GM23338 (cell line): ENCODE results near the gene TBC1D5. TPM values are rescaled to one million over a fixed set of nuclear protein-coding genes. Genes with fewer than 3 reads are reported as not detected.

Experiments used
- ATAC-seq: fragments of 200-7000 bp; cut with Tn5 transposase; 3 replicates; pipeline ENCODE4 v1.9.1; 2020
- DNase-seq: peaks from one replicate; pipeline ENCODE4 v3.0.0-alpha.2; 2015; ENCODE audit warnings: low spot score
- H2AFZ ChIP-seq: fragments of 200-600 bp; sonication (generic); 2 replicates; pipeline ENCODE4 v1.8.0; 2016; ENCODE audit warnings: antibody characterized with exemption, mild to moderate bottlenecking, moderate library complexity
- H3F3A ChIP-seq: fragments of 200-600 bp; sonication (generic); replicated peaks from 2 replicates; pipeline ENCODE4 v1.8.0; 2017; ENCODE audit warnings: antibody characterized with exemption, mixed run types, low read depth
- H3K27ac ChIP-seq: fragments of 200-600 bp; sonication (generic); 2 replicates; pipeline ENCODE4 v1.6.1; 2016; ENCODE audit warnings: low read depth
- H3K27me3 ChIP-seq: fragments of 200-600 bp; sonication (generic); 2 replicates; pipeline ENCODE4 v1.8.0; 2016; ENCODE audit warnings: mild to moderate bottlenecking, mixed run types, moderate library complexity; ENCODE audit not compliant: insufficient read depth
- H3K36me3 ChIP-seq: fragments of 200-600 bp; sonication (generic); 2 replicates; pipeline ENCODE4 v1.8.0; 2016; ENCODE audit warnings: mild to moderate bottlenecking; ENCODE audit not compliant: insufficient read depth
- H3K4me1 ChIP-seq: fragments of 200-600 bp; sonication (generic); 2 replicates; pipeline ENCODE4 v1.8.0; 2016; ENCODE audit warnings: mild to moderate bottlenecking, moderate library complexity; ENCODE audit not compliant: insufficient read depth
- H3K4me2 ChIP-seq: fragments of 200-600 bp; sonication (generic); 2 replicates; pipeline ENCODE4 v1.7.1; 2017; ENCODE audit warnings: mixed run types
- H3K4me3 ChIP-seq: fragments of 200-600 bp; sonication (generic); 2 replicates; pipeline ENCODE4 v1.6.1; 2016; ENCODE audit warnings: mixed run types
- H3K79me2 ChIP-seq: fragments of 200-600 bp; sonication (generic); replicated peaks from 2 replicates; pipeline ENCODE4 v1.8.0; 2017; ENCODE audit warnings: mild to moderate bottlenecking; ENCODE audit not compliant: insufficient read depth
- H3K9me2 ChIP-seq: fragments of 200-600 bp; sonication (generic); 2 replicates; pipeline ENCODE4 v1.8.0; 2017; ENCODE audit not compliant: insufficient read depth
- H4K20me1 ChIP-seq: fragments of 200-600 bp; sonication (generic); replicated peaks from 2 replicates; pipeline ENCODE4 v1.8.0; 2017; ENCODE audit warnings: mild to moderate bottlenecking; ENCODE audit not compliant: insufficient read depth
- H3K27ac Mint-ChIP-seq: 2 replicates; pipeline ENCODE4 v1.8.0; 2020; ENCODE audit warnings: inconsistent platforms, mild to moderate bottlenecking, moderate library complexity, mixed read lengths
- H3K27me3 Mint-ChIP-seq: 3 replicates; pipeline ENCODE4 v1.8.0; 2022; ENCODE audit warnings: low read depth, mild to moderate bottlenecking, moderate library complexity, mixed read lengths, inconsistent platforms; ENCODE audit not compliant: insufficient read depth, poor library complexity
- H3K36me3 Mint-ChIP-seq: 3 replicates; pipeline ENCODE4 v1.8.0; 2021; ENCODE audit warnings: low read depth, mild to moderate bottlenecking, inconsistent platforms, moderate library complexity, mixed read lengths
- H3K4me1 Mint-ChIP-seq: 3 replicates; pipeline ENCODE4 v1.8.0; 2020; ENCODE audit warnings: mild to moderate bottlenecking, inconsistent platforms, mixed read lengths
- H3K4me3 Mint-ChIP-seq: 3 replicates; pipeline ENCODE4 v1.8.0; 2021; ENCODE audit warnings: moderate library complexity, mild to moderate bottlenecking, inconsistent platforms, mixed read lengths
- H3K9me3 Mint-ChIP-seq: 3 replicates; pipeline ENCODE4 v1.8.0; 2020; ENCODE audit warnings: moderate library complexity, mild to moderate bottlenecking, inconsistent platforms, mixed read lengths
- CREB1 ChIP-seq: fragments of 250-450 bp; sonication (Bioruptor Pico); IDR thresholded peaks from 2 replicates; pipeline ENCODE4 v1.5.0; 2020; ENCODE audit warnings: low read depth, mild to moderate bottlenecking, moderate library complexity
- CTCF ChIP-seq, 2 experiments: fragments of 200-600 bp in 1 of 2; sonication (generic) in 1 of 2; conservative IDR thresholded peaks; 2 replicates each; pipeline versions ENCODE4 v1.5.1 to v1.6.1; 2016 to 2017; ENCODE audit warnings: antibody characterized with exemption in 2 of 2, low read depth in 2 of 2, mild to moderate bottlenecking in 2 of 2, moderate library complexity in 1 of 2
- ETS1 ChIP-seq: IDR thresholded peaks from 2 replicates; pipeline ENCODE4 v1.6.1; 2016; ENCODE audit warnings: antibody characterized with exemption
- EZH2 ChIP-seq: fragments of 200-600 bp; sonication (generic); IDR thresholded peaks from one replicate; pipeline ENCODE4 v1.8.0; 2017; ENCODE audit warnings: antibody characterized with exemption, mild to moderate bottlenecking, low read depth; ENCODE audit not compliant: unreplicated experiment
- EZH2phosphoT487 ChIP-seq: fragments of 200-600 bp; sonication (generic); IDR thresholded peaks from one replicate; pipeline ENCODE4 v1.8.1; 2018; ENCODE audit warnings: antibody characterized with exemption; ENCODE audit not compliant: unreplicated experiment
- JUNB ChIP-seq: IDR thresholded peaks from one replicate; pipeline ENCODE4 v1.6.1; 2016; ENCODE audit warnings: antibody characterized with exemption; ENCODE audit not compliant: unreplicated experiment
- NANOG ChIP-seq: IDR thresholded peaks from 2 replicates; pipeline ENCODE4 v1.6.1; 2016; ENCODE audit warnings: antibody characterized with exemption, borderline replicate concordance
- POLR2AphosphoS5 ChIP-seq: IDR thresholded peaks from 2 replicates; pipeline ENCODE4 v1.6.1; 2016; ENCODE audit warnings: antibody characterized with exemption, low read depth
- REST ChIP-seq: IDR thresholded peaks from one replicate; pipeline ENCODE4 v1.6.1; 2018; ENCODE audit warnings: antibody characterized with exemption; ENCODE audit not compliant: unreplicated experiment
- STAT1 ChIP-seq: IDR thresholded peaks from one replicate; pipeline ENCODE4 v1.6.1; 2016; ENCODE audit warnings: antibody characterized with exemption; ENCODE audit not compliant: unreplicated experiment
- ZNF114 ChIP-seq: fragments of 250-450 bp; sonication (Bioruptor Pico); IDR thresholded peaks from 2 replicates; pipeline ENCODE4 v1.5.0; 2020; ENCODE audit warnings: mild to moderate bottlenecking, moderate library complexity
- ZNF331 ChIP-seq: fragments of 250-450 bp; sonication (Bioruptor Pico); IDR thresholded peaks from 2 replicates; pipeline ENCODE4 v1.5.0; 2020; ENCODE audit warnings: low read depth, mild to moderate bottlenecking, moderate library complexity
- polyA plus RNA-seq: library from polyadenylated mRNA; unstranded; fragments of >200 nt; fragmentation: Nextera tagmentation; extraction: Ambion mirVana; gene quantifications from 2 replicates; pipeline ENCODE4 v1.2.1, GENCODE V29; 2016
- total RNA-seq: library from RNA; depleted of rRNA; stranded (reverse); fragments of >200 nt; shearing (Covaris generic); gene quantifications from 2 replicates; pipeline ENCODE4 v1.2.3, GENCODE V29; 2014
- TF ChIP-seq, protein P1 (sequence below): fragments of 250-450 bp; sonication (Bioruptor Pico); IDR thresholded peaks from 2 replicates; pipeline ENCODE4 v1.5.0; 2020; ENCODE audit warnings: mild to moderate bottlenecking, moderate library complexity

The TBC1D5 gene
- total and polyA plus RNA-seq, 2 experiments from 2014 or later: 21.8 to 48.1 TPM

DNA sequence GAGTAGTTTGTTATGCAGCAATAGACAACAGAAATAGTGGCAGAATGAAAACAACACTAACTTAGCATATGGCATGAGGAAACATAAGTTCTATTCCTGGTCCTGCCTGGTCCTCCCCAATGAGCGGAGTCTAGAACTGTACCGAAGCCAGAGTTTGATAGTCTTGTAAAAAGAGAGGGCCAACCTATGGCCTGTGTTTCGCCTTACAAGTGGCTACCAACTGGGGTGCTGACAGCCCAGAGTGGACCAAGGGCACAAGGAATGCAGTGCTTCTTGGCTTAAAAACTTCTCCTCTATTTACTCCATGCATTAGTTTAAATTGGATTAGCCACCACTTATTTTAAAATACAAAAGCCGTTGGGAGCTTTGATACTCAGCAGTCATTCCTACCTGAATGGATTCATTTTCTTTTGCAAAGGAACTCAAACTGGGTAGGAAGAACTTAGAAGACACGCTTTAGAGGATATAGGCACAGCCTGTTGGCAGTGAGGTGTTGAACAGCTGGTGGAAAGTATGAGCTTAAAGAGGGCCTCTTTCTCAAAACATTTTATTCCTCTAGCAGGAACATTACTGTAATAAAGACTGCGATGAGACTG lies 554.7 kb downstream of the TBC1D5 start:
- H3K36me3 Mint-ChIP-seq: no peaks in the 10 kb centered on the region
- Histone ChIP-seq H3K4me1 (peaks cover 15% of the 10 kb centered on the region), H3K36me3 (no peaks in the 10 kb centered on the region), H2AFZ (no peak overlapping the region), H3K4me2 (0 out of 2 replicates have a peak overlapping the region, but pooled peaks have one; percentile 28), H3K27ac (no peak overlapping the region), H3K79me2 (no peaks in the 10 kb centered on the region), H3K27me3 (no peaks in the 10 kb centered on the region), H3K4me3 (no peak overlapping the region), H4K20me1 (no peaks in the 10 kb centered on the region), H3K9me2 (no peaks in the 10 kb centered on the region), H3F3A (no peaks in the 10 kb centered on the region)
- no peaks in the 10 kb centered on the region for H3K9me3 Mint-ChIP-seq
- peaks cover 6% of the 10 kb centered on the region for H3K27me3 Mint-ChIP-seq
- ATAC-seq: peak; percentile 79
- no peak overlapping the region for H3K4me3 Mint-ChIP-seq
- H3K4me1 Mint-ChIP-seq: peaks cover 17% of the 10 kb centered on the region
- 0 out of 2 replicates have a peak overlapping the region, but pooled peaks have one; percentile 7 for H3K27ac Mint-ChIP-seq
- TF ChIP-seq STAT1: no peak
- TF ChIP-seq ETS1: no peak
- TF ChIP-seq ZNF331: no peak
- TF ChIP-seq ZNF114 (CRISPR knock-in tag): no peak
- TF ChIP-seq REST: no peak
- TF ChIP-seq, protein P1, sequence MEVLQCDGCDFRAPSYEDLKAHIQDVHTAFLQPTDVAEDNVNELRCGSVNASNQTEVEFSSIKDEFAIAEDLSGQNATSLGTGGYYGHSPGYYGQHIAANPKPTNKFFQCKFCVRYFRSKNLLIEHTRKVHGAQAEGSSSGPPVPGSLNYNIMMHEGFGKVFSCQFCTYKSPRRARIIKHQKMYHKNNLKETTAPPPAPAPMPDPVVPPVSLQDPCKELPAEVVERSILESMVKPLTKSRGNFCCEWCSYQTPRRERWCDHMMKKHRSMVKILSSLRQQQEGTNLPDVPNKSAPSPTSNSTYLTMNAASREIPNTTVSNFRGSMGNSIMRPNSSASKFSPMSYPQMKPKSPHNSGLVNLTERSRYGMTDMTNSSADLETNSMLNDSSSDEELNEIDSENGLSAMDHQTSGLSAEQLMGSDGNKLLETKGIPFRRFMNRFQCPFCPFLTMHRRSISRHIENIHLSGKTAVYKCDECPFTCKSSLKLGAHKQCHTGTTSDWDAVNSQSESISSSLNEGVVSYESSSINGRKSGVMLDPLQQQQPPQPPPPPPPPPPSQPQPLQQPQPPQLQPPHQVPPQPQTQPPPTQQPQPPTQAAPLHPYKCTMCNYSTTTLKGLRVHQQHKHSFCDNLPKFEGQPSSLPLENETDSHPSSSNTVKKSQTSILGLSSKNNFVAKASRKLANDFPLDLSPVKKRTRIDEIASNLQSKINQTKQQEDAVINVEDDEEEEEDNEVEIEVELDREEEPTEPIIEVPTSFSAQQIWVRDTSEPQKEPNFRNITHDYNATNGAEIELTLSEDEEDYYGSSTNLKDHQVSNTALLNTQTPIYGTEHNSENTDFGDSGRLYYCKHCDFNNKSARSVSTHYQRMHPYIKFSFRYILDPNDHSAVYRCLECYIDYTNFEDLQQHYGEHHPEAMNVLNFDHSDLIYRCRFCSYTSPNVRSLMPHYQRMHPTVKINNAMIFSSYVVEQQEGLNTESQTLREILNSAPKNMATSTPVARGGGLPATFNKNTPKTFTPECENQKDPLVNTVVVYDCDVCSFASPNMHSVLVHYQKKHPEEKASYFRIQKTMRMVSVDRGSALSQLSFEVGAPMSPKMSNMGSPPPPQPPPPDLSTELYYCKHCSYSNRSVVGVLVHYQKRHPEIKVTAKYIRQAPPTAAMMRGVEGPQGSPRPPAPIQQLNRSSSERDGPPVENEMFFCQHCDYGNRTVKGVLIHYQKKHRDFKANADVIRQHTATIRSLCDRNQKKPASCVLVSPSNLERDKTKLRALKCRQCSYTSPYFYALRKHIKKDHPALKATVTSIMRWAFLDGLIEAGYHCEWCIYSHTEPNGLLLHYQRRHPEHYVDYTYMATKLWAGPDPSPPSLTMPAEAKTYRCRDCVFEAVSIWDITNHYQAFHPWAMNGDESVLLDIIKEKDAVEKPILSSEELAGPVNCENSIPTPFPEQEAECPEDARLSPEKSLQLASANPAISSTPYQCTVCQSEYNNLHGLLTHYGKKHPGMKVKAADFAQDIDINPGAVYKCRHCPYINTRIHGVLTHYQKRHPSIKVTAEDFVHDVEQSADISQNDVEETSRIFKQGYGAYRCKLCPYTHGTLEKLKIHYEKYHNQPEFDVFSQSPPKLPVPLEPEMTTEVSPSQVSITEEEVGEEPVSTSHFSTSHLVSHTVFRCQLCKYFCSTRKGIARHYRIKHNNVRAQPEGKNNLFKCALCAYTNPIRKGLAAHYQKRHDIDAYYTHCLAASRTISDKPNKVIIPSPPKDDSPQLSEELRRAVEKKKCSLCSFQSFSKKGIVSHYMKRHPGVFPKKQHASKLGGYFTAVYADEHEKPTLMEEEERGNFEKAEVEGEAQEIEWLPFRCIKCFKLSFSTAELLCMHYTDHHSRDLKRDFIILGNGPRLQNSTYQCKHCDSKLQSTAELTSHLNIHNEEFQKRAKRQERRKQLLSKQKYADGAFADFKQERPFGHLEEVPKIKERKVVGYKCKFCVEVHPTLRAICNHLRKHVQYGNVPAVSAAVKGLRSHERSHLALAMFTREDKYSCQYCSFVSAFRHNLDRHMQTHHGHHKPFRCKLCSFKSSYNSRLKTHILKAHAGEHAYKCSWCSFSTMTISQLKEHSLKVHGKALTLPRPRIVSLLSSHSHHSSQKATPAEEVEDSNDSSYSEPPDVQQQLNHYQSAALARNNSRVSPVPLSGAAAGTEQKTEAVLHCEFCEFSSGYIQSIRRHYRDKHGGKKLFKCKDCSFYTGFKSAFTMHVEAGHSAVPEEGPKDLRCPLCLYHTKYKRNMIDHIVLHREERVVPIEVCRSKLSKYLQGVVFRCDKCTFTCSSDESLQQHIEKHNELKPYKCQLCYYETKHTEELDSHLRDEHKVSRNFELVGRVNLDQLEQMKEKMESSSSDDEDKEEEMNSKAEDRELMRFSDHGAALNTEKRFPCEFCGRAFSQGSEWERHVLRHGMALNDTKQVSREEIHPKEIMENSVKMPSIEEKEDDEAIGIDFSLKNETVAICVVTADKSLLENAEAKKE: no peak
- no peak for TF ChIP-seq EZH2
- TF ChIP-seq CTCF (conservative IDR thresholded peaks at IDR 0.05; ENCODE audit: low read depth in 2 of 2): no peak
- TF ChIP-seq POLR2AphosphoS5: no peak
- TF ChIP-seq JUNB: no peak
- no peak for TF ChIP-seq CREB1 (CRISPR knock-in tag)
- TF ChIP-seq NANOG: no peak
- TF ChIP-seq EZH2phosphoT487: no peak
- DNase-seq: no peak
